Esophagus squamous epithelium (tissue), 5 donors: ENCODE measurements around the gene GGNBP2. TPM values are rescaled to one million over a fixed set of nuclear protein-coding genes. Genes with fewer than 3 reads are reported as not detected.
"Not testable (repeated sequence)": the region's sequence is repeated elsewhere in the genome, so short reads cannot be mapped to it uniquely, and the experiment has no call there.

Experiments
- DNase-seq: peaks from one replicate; lab custom pipeline; 2025; lab: John Stamatoyannopoulos, UW
- H3K27ac ChIP-seq, 4 donors: fragments of 200-600 bp; sonication (generic); one replicate each; pipeline ENCODE4 v1.5.1; 2016 to 2019; ENCODE audit warnings: mild to moderate bottlenecking in 1 of 4
- H3K27me3 ChIP-seq, 4 donors: fragments of 200-600 bp; sonication (generic); 1 replicate in 3 of 4; 2 replicates in 1 of 4; pipeline versions ENCODE4 v1.5.1 to v1.6.0; 2017 to 2021; ENCODE audit warnings: antibody characterized with exemption in 1 of 4
- H3K36me3 ChIP-seq, 3 donors: fragments of 200-600 bp; sonication (generic); one replicate each; pipeline ENCODE4 v1.5.1; 2016 to 2019
- H3K4me1 ChIP-seq, 3 donors: fragments of 200-600 bp; sonication (generic); one replicate each; pipeline ENCODE4 v1.5.1; 2017 to 2019
- H3K4me3 ChIP-seq, 4 donors: fragments of 200-600 bp; sonication (generic); 1 replicate in 3 of 4; 2 replicates in 1 of 4; pipeline ENCODE4 v1.5.1; 2016 to 2019; ENCODE audit warnings: mild to moderate bottlenecking in 2 of 4, moderate library complexity in 1 of 4
- H3K9me3 ChIP-seq, 3 donors: fragments of 200-600 bp; sonication (generic); one replicate each; pipeline ENCODE4 v1.5.1; 2016 to 2019
- POLR2A ChIP-seq, 4 donors: fragments of 450-650 bp; IDR thresholded peaks; one replicate each; pipeline ENCODE4 v1.6.1; 2017; ENCODE audit warnings: antibody characterized with exemption in 4 of 4, mild to moderate bottlenecking in 4 of 4, moderate library complexity in 3 of 4
- WGBS, 2 donors: methylation state at CpG; one replicate each; pipeline ENCODE4 v1.1.5; 2018; 5-methylcytosine and 5-hydroxymethylcytosine counted together
- intact Hi-C: fragments of 100-400 bp; cut with DNase I; formaldehyde crosslinking; loops from one replicate; pipeline ENCODE4 v1.15.0; 2022
- total RNA-seq, 4 donors: library from RNA; depleted of rRNA; stranded (reverse); fragments of >200 nt; gene quantifications; one replicate each; pipeline ENCODE4 v1.1.0, GENCODE V29; 2016
- TF ChIP-seq, protein P1 (sequence below), 6 experiments: fragments of 450-650 bp in 4 of 6; fragments of 200-600 bp in 2 of 6; sonication (generic) in 2 of 6; IDR thresholded peaks; one replicate each; pipeline ENCODE4 v1.5.1; 2016 to 2019; ENCODE audit warnings: antibody characterized with exemption in 6 of 6, mild to moderate bottlenecking in 4 of 6, moderate library complexity in 4 of 6
- donor health status: DM: yes; HTN: yes; CAD: no.

Gene GGNBP2
- total RNA-seq, 4 donors from 2014 or later: 32.8 to 59.3 (median 46.3) TPM

DNA sequence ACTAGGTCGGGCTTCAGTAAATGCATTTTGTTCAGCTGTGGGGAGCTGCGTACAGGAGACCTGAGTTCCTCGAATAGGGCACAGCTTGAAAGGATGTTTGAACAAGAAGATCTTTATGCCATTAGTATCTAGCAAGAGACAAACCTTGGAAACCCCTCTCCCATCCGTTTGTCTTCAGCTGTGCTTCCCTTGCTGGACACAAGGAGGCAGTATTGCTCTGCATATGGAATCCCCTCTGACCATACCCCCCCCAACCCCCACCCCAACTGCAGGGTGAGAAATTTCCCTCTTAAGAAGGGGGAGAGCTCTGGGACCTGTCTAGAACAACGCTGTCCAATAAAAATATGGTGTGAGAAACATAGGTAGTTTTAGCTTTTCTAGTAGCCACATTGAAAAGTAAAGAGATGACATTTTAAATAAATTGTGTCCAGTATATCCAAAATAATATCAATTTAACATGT, 58.2 kb downstream of the GGNBP2 start:
- Histone ChIP-seq H3K4me1 (peaks cover 15 to 36% (median 20%) of the 10 kb centered on the region in 3 donors), H3K27ac (peak overlapping the region in 3 of 4 donors; percentile 85 to 94 (median 92)), H3K9me3 (no peaks in the 10 kb centered on the region), H3K27me3 (no peaks in the 10 kb centered on the region), H3K4me3 (peak overlapping the region; percentile 78 to 98 (median 94)), H3K36me3 (peaks cover 0 to 14% (median 0%) of the 10 kb centered on the region in 3 donors)
- intact Hi-C loops: no loop called here
- DNase-seq: no peak
- 0 to 6% methylated on average over 2 to 5 of the region's 5 CpGs for WGBS, 2 donors
- TF ChIP-seq, protein P1, sequence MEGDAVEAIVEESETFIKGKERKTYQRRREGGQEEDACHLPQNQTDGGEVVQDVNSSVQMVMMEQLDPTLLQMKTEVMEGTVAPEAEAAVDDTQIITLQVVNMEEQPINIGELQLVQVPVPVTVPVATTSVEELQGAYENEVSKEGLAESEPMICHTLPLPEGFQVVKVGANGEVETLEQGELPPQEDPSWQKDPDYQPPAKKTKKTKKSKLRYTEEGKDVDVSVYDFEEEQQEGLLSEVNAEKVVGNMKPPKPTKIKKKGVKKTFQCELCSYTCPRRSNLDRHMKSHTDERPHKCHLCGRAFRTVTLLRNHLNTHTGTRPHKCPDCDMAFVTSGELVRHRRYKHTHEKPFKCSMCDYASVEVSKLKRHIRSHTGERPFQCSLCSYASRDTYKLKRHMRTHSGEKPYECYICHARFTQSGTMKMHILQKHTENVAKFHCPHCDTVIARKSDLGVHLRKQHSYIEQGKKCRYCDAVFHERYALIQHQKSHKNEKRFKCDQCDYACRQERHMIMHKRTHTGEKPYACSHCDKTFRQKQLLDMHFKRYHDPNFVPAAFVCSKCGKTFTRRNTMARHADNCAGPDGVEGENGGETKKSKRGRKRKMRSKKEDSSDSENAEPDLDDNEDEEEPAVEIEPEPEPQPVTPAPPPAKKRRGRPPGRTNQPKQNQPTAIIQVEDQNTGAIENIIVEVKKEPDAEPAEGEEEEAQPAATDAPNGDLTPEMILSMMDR (IDR thresholded peaks at IDR 0.05): peak; percentile 52 to 86 (median 69)
- TF ChIP-seq POLR2A (IDR thresholded peaks at IDR 0.05): no peak

DNA sequence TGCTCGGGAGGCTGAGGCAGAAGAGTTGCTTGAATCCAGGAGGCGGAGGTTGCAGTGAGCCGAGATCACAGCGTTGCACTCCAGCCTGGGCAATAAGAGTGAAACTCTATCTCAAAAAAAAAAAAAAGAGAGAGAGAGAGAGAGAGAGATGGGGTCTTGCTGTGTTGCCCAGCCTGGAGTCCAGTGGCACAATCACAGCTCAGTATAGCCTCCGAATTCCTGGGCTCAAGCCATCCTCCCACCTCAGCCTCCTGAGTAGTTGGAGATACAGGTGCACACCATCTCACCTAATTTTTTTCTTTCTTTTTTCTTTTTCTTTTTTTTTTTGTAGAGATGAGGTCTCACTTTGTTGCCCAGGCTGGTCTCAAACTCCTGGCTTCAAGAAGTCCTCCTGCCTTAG, 60.3 kb downstream of the GGNBP2 start:
- intact Hi-C loops, H3K27me3 ChIP-seq, H3K9me3 ChIP-seq, H3K4me3 ChIP-seq, H3K36me3 ChIP-seq, H3K27ac ChIP-seq, DNase-seq: not testable (repeated sequence)
- peaks cover 15 to 47% (median 28%) of the 10 kb centered on the region in 3 donors for H3K4me1 ChIP-seq
- 93 to 94% methylated on average over 3 to 5 of the region's 5 CpGs for WGBS, 2 donors

DNA sequence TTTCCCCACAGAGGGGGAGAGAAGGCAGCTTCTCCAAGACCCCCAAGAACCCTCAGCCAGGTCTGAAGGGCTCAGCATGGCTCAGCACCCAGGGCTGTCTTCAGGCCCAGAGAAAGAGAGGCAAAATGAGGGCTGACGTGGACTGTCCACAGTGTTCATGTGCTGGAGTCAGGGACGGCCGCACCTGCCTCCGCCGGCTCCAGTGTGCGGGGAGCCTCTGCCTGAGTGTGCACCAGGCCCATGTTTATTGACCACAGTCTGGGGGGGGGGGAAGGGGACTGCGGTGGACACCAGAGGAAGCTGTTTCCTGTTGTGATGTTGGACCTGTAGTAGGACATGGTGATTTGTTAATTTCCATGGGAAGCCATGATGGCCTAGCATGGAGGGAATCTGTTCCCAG, 63.6 kb downstream of the GGNBP2 start:
- no peak overlapping the region for H3K27ac ChIP-seq
- TF ChIP-seq, protein P1 (IDR thresholded peaks at IDR 0.05): no peak
- no peak for TF ChIP-seq POLR2A (IDR thresholded peaks at IDR 0.05)
- H3K4me1 ChIP-seq: peaks cover 0 to 33% (median 10%) of the 10 kb centered on the region in 3 donors
- H3K27me3 ChIP-seq: peaks cover 0 to 4% (median 0%) of the 10 kb centered on the region in 4 donors
- intact Hi-C loops: no loop called here
- H3K36me3 ChIP-seq: peaks cover 0 to 9% (median 0%) of the 10 kb centered on the region in 3 donors
- H3K9me3 ChIP-seq: no peaks in the 10 kb centered on the region
- no peak overlapping the region for H3K4me3 ChIP-seq
- 60% methylated on average over 1 of the region's 7 CpGs; no CpG with 5 or more reads in 1 of the 2 donors for WGBS, 2 donors
- no peak for DNase-seq

DNA sequence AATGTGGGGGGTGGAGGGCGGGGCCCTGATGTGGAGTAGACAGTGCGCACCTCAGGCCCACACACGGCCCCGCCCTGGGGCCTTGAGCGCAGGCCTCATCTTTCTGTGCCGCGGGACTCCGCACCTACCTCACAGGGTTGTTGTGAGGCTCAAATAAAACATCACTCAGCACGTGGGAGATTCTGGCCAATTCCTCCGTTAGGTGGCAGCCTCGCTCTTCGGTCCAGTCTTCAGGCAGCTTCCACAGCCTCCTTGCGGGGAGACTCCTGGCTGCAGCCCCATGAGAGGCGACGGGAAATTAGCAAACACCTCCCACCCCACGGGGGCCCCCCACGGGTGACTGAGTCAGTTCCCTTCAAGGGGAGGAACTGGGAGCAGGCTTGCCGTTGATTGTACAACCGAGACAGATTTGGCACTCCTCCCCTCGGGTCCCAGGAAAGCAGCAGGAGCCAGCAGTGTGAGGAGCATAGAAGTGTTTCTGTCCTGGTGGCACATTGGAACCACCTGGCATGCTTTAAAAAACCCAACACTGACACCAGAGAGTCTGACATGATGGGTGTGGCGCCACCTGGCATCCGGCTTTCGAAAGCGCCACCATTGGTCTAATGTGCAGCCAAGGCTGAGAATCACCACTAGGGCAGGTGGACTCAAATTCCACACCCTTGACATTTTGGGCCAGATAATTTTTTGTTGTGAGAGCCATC, 64.2 kb downstream of the GGNBP2 start:
- H3K4me1 ChIP-seq: peaks cover 0 to 27% (median 9%) of the 10 kb centered on the region in 3 donors
- no peak for DNase-seq
- TF ChIP-seq, protein P1 (IDR thresholded peaks at IDR 0.05): peak in 4 of 6 experiments; percentile 23 to 43 (median 30)
- TF ChIP-seq POLR2A (IDR thresholded peaks at IDR 0.05): no peak
- H3K36me3 ChIP-seq: peaks cover 0 to 9% (median 0%) of the 10 kb centered on the region in 3 donors
- H3K9me3 ChIP-seq: no peaks in the 10 kb centered on the region
- H3K27ac ChIP-seq: no peak overlapping the region
- peaks cover 0 to 10% (median 0%) of the 10 kb centered on the region in 4 donors for H3K27me3 ChIP-seq
- intact Hi-C loops: no loop called here
- 12 to 40% methylated on average over 7 to 10 of the region's 24 CpGs for WGBS, 2 donors
- peak overlapping the region in 1 of 4 donors; percentile 32 for H3K4me3 ChIP-seq

DNA sequence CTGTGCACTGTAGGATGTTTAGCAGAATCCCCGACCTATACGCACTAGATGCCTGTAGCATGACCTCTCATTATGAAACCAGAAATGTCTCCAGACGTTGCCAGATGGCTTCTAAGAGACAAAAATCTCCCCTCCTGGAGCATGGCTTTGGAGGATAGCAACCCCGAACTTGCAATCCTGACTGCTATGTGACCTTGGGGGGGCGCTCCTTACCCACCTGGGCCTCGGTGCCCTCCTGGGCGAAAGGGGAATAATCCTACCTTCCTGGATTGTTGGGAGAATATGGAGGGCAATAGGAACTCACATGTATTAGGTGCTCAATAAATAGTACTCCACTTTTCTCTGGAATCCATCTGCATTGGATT, 64.8 kb downstream of the GGNBP2 start:
- H3K9me3 ChIP-seq: no peaks in the 10 kb centered on the region
- no peak for DNase-seq
- peaks cover 0 to 9% (median 0%) of the 10 kb centered on the region in 3 donors for H3K36me3 ChIP-seq
- no peak overlapping the region for H3K27ac ChIP-seq
- H3K4me1 ChIP-seq: peaks cover 0 to 22% (median 9%) of the 10 kb centered on the region in 3 donors
- TF ChIP-seq, protein P1 (IDR thresholded peaks at IDR 0.05): no peak
- TF ChIP-seq POLR2A (IDR thresholded peaks at IDR 0.05): no peak
- no peak overlapping the region for H3K4me3 ChIP-seq
- intact Hi-C loops: no loop called here
- H3K27me3 ChIP-seq: peaks cover 0 to 16% (median 0%) of the 10 kb centered on the region in 4 donors
- WGBS, 2 donors: 61 to 87% methylated on average over 5 of the region's 7 CpGs
